ENCODE measurements around the gene REP15. TPM values are rescaled to one million over a fixed set of nuclear protein-coding genes. Genes with fewer than 3 reads are reported as not detected.

The REP15 gene
- total RNA-seq, 1 donor from 2014 or later, result 1.3 TPM

DNA sequence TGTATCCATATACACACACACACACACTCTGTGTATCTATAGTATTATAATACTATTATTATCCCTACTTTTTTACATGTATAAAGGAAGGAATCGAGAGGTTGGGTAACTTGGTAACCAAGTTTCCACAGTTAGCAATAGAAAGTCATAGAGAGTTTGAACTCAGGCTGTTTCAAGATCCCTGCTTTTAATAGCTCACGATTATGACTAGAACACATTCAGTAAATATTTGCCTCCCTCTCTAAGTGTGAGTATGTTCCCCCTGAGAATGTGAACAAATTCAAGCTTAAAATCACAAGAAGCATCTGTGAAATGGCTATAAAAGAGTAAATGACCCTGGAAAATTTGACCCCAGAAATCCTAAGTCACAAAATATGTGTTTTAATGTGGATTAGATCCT, 11.0 kb upstream of the REP15 start:
- no peak overlapping the region for H3K27ac Mint-ChIP-seq (ENCODE audit: unreplicated experiment)
- peaks cover 39% of the 10 kb centered on the region for H3K36me3 Mint-ChIP-seq (ENCODE audit: low read depth)
- H3K27me3 Mint-ChIP-seq (ENCODE audit: low read depth), result no peaks in the 10 kb centered on the region
- DNase-seq (ENCODE audit: low spot score), result no peak
- H3K9me3 Mint-ChIP-seq (ENCODE audit: low read depth), result no peaks in the 10 kb centered on the region
- H3K4me1 Mint-ChIP-seq (ENCODE audit: low read depth), result no peaks in the 10 kb centered on the region
- TF ChIP-seq, protein P1, sequence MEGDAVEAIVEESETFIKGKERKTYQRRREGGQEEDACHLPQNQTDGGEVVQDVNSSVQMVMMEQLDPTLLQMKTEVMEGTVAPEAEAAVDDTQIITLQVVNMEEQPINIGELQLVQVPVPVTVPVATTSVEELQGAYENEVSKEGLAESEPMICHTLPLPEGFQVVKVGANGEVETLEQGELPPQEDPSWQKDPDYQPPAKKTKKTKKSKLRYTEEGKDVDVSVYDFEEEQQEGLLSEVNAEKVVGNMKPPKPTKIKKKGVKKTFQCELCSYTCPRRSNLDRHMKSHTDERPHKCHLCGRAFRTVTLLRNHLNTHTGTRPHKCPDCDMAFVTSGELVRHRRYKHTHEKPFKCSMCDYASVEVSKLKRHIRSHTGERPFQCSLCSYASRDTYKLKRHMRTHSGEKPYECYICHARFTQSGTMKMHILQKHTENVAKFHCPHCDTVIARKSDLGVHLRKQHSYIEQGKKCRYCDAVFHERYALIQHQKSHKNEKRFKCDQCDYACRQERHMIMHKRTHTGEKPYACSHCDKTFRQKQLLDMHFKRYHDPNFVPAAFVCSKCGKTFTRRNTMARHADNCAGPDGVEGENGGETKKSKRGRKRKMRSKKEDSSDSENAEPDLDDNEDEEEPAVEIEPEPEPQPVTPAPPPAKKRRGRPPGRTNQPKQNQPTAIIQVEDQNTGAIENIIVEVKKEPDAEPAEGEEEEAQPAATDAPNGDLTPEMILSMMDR (IDR thresholded peaks at IDR 0.05), result no peak
- H3K4me3 Mint-ChIP-seq (ENCODE audit: unreplicated experiment), result no peak overlapping the region

- TF ChIP-seq, protein P1 (IDR thresholded peaks at IDR 0.05), result no peak
- Mint-ChIP-seq H3K9me3 (ENCODE audit: low read depth) (no peaks in the 10 kb centered on the region), H3K27me3 (ENCODE audit: low read depth) (no peaks in the 10 kb centered on the region), H3K4me1 (ENCODE audit: low read depth) (no peaks in the 10 kb centered on the region), H3K27ac (ENCODE audit: unreplicated experiment) (no peak overlapping the region), H3K36me3 (ENCODE audit: low read depth) (peaks cover 31% of the 10 kb centered on the region), H3K4me3 (ENCODE audit: unreplicated experiment) (no peak overlapping the region)
- no peak for DNase-seq (ENCODE audit: low spot score)
Observed at GRCh38 chr12:27686147-27686546, 10.1 kb upstream of the REP15 start.

- Mint-ChIP-seq H3K27me3 (ENCODE audit: low read depth) (no peaks in the 10 kb centered on the region), H3K4me3 (ENCODE audit: unreplicated experiment) (no peak overlapping the region), H3K36me3 (ENCODE audit: low read depth) (peaks cover 36% of the 10 kb centered on the region), H3K27ac (ENCODE audit: unreplicated experiment) (no peak overlapping the region), H3K4me1 (ENCODE audit: low read depth) (no peaks in the 10 kb centered on the region), H3K9me3 (ENCODE audit: low read depth) (no peaks in the 10 kb centered on the region)
- no peak for DNase-seq (ENCODE audit: low spot score)
- TF ChIP-seq, protein P1 (IDR thresholded peaks at IDR 0.05), result no peak
Observed at GRCh38 chr12:27688671-27689070, 7.6 kb upstream of the REP15 start.

DNA sequence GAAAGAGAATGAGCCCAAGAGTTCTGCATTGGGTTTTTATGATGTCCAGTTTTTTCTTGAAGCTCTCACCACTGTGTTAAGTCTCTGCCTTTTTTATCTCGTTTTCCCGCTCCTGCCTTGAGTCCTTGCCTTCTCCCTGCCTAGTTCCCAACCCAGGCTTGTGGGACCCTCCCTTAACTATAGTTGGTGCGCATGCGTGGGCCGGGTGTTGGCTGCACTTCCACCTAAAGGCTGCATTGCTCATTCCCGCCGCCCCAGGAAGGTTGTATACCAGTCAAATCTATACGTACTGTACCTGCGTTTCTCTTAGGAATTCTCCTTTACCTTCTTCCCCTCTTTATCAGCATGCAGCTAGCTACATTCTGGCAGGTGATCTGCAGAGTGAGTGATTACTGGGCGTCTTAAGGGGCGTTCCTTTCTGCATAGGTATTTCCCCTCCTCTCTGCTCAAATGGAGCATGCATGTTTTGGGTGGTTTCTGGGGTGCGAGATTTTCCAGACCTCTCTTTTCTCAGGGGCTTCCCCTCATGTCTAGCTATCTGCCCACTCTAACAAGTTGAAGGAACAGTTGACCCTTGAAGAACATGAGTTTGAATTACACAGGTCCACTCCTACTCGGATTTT, 6.6 kb upstream of the REP15 start:
- no peaks in the 10 kb centered on the region for H3K27me3 Mint-ChIP-seq (ENCODE audit: low read depth)
- TF ChIP-seq, protein P1 (IDR thresholded peaks at IDR 0.05), result no peak
- H3K36me3 Mint-ChIP-seq (ENCODE audit: low read depth), result peaks cover 40% of the 10 kb centered on the region
- H3K4me3 Mint-ChIP-seq (ENCODE audit: unreplicated experiment), result no peak overlapping the region
- DNase-seq (ENCODE audit: low spot score), result no peak
- no peaks in the 10 kb centered on the region for H3K4me1 Mint-ChIP-seq (ENCODE audit: low read depth)
- H3K27ac Mint-ChIP-seq (ENCODE audit: unreplicated experiment), result peak overlapping the region; percentile 43
- H3K9me3 Mint-ChIP-seq (ENCODE audit: low read depth), result no peaks in the 10 kb centered on the region

GRCh38 chr12:27693403-27693802, 2.8 kb upstream of the REP15 start:
- no peak for DNase-seq (ENCODE audit: low spot score)
- no peaks in the 10 kb centered on the region for H3K9me3 Mint-ChIP-seq (ENCODE audit: low read depth)
- H3K36me3 Mint-ChIP-seq (ENCODE audit: low read depth), result peaks cover 40% of the 10 kb centered on the region
- no peak overlapping the region for H3K4me3 Mint-ChIP-seq (ENCODE audit: unreplicated experiment)
- no peaks in the 10 kb centered on the region for H3K27me3 Mint-ChIP-seq (ENCODE audit: low read depth)
- no peaks in the 10 kb centered on the region for H3K4me1 Mint-ChIP-seq (ENCODE audit: low read depth)
- H3K27ac Mint-ChIP-seq (ENCODE audit: unreplicated experiment), result no peak overlapping the region
- TF ChIP-seq, protein P1 (IDR thresholded peaks at IDR 0.05), result no peak
